ENCODE measurements around the gene TERT.

DNA sequence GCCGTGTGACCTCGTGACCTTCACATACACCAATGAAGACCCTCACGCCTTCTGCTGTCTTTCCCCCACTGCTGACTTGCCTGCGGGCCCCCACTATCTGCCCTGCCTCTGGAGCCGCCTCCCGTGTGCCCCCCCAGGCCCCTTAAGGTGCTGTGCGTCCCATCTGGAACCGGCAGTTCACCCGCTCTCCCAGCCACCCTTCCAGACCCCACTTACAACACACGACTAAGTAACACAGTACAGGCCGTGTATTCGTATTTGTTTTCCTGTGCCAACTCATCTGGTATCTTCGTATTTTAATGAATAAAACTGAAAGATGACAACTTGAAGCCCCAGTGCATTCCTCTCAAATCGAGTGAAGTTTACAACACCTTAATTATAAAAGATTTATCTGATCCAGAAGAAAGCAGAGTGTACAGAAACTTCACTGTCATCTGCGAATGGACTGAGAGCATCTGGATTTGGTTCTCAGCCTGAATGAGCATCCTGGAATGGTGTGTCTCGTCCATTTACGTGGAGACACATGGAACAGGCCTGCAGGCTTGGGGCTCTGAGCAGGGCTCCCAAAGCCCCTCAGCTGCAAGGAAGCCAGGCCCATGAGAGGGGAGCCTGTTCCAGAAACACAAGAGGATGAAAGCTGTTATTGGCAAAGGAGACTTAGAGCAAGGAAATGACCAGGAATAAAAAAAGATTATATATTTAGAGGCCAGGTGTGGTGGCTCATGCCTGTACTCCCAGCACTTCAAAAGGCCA is 21.9 kb upstream of the TERT start:
- TF ChIP-seq, protein P1, sequence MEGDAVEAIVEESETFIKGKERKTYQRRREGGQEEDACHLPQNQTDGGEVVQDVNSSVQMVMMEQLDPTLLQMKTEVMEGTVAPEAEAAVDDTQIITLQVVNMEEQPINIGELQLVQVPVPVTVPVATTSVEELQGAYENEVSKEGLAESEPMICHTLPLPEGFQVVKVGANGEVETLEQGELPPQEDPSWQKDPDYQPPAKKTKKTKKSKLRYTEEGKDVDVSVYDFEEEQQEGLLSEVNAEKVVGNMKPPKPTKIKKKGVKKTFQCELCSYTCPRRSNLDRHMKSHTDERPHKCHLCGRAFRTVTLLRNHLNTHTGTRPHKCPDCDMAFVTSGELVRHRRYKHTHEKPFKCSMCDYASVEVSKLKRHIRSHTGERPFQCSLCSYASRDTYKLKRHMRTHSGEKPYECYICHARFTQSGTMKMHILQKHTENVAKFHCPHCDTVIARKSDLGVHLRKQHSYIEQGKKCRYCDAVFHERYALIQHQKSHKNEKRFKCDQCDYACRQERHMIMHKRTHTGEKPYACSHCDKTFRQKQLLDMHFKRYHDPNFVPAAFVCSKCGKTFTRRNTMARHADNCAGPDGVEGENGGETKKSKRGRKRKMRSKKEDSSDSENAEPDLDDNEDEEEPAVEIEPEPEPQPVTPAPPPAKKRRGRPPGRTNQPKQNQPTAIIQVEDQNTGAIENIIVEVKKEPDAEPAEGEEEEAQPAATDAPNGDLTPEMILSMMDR (IDR thresholded peaks at IDR 0.05): no peak
- TF ChIP-seq HDAC2 (IDR thresholded peaks at IDR 0.05) (no peak), POLR2A (IDR thresholded peaks at IDR 0.05; ENCODE audit: low read length) (no peak), ZSCAN20 (CRISPR knock-in tag; IDR thresholded peaks at IDR 0.05) (no peak), CHD2 (IDR thresholded peaks at IDR 0.05; ENCODE audit: low read length, partially characterized antibody) (no peak), SREBF2 (IDR thresholded peaks at IDR 0.05) (no peak), MAFK (IDR thresholded peaks at IDR 0.05; ENCODE audit: partially characterized antibody) (no peak), NR3C1 (IDR thresholded peaks at IDR 0.05) (no peak)
- TF ChIP-seq, protein P2, sequence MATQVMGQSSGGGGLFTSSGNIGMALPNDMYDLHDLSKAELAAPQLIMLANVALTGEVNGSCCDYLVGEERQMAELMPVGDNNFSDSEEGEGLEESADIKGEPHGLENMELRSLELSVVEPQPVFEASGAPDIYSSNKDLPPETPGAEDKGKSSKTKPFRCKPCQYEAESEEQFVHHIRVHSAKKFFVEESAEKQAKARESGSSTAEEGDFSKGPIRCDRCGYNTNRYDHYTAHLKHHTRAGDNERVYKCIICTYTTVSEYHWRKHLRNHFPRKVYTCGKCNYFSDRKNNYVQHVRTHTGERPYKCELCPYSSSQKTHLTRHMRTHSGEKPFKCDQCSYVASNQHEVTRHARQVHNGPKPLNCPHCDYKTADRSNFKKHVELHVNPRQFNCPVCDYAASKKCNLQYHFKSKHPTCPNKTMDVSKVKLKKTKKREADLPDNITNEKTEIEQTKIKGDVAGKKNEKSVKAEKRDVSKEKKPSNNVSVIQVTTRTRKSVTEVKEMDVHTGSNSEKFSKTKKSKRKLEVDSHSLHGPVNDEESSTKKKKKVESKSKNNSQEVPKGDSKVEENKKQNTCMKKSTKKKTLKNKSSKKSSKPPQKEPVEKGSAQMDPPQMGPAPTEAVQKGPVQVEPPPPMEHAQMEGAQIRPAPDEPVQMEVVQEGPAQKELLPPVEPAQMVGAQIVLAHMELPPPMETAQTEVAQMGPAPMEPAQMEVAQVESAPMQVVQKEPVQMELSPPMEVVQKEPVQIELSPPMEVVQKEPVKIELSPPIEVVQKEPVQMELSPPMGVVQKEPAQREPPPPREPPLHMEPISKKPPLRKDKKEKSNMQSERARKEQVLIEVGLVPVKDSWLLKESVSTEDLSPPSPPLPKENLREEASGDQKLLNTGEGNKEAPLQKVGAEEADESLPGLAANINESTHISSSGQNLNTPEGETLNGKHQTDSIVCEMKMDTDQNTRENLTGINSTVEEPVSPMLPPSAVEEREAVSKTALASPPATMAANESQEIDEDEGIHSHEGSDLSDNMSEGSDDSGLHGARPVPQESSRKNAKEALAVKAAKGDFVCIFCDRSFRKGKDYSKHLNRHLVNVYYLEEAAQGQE (IDR thresholded peaks at IDR 0.05): no peak
- TF ChIP-seq, protein P3, sequence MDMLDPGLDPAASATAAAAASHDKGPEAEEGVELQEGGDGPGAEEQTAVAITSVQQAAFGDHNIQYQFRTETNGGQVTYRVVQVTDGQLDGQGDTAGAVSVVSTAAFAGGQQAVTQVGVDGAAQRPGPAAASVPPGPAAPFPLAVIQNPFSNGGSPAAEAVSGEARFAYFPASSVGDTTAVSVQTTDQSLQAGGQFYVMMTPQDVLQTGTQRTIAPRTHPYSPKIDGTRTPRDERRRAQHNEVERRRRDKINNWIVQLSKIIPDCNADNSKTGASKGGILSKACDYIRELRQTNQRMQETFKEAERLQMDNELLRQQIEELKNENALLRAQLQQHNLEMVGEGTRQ (IDR thresholded peaks at IDR 0.05): no peak
- TF ChIP-seq, protein P4, sequence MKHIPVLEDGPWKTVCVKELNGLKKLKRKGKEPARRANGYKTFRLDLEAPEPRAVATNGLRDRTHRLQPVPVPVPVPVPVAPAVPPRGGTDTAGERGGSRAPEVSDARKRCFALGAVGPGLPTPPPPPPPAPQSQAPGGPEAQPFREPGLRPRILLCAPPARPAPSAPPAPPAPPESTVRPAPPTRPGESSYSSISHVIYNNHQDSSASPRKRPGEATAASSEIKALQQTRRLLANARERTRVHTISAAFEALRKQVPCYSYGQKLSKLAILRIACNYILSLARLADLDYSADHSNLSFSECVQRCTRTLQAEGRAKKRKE (CRISPR knock-in tag; IDR thresholded peaks at IDR 0.05; ENCODE audit: low read depth): no peak
- TF ChIP-seq, protein P5, sequence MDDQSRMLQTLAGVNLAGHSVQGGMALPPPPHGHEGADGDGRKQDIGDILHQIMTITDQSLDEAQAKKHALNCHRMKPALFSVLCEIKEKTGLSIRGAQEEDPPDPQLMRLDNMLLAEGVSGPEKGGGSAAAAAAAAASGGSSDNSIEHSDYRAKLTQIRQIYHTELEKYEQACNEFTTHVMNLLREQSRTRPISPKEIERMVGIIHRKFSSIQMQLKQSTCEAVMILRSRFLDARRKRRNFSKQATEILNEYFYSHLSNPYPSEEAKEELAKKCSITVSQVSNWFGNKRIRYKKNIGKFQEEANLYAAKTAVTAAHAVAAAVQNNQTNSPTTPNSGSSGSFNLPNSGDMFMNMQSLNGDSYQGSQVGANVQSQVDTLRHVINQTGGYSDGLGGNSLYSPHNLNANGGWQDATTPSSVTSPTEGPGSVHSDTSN (IDR thresholded peaks at IDR 0.05): no peak
- TF ChIP-seq, protein P6, sequence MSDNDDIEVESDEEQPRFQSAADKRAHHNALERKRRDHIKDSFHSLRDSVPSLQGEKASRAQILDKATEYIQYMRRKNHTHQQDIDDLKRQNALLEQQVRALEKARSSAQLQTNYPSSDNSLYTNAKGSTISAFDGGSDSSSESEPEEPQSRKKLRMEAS (IDR thresholded peaks at IDR 0.05): no peak
- TF ChIP-seq, protein P7, sequence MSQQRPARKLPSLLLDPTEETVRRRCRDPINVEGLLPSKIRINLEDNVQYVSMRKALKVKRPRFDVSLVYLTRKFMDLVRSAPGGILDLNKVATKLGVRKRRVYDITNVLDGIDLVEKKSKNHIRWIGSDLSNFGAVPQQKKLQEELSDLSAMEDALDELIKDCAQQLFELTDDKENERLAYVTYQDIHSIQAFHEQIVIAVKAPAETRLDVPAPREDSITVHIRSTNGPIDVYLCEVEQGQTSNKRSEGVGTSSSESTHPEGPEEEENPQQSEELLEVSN (IDR thresholded peaks at IDR 0.05; ENCODE audit: borderline replicate concordance, low read depth): no peak
